Neural cell (in vitro differentiated cells): Measurements from ENCODE around the gene FRMD4B. TPM values are rescaled to one million over a fixed set of nuclear protein-coding genes. Genes with fewer than 3 reads are reported as not detected.

Experiments used
- H2AFZ ChIP-seq: fragments of 200-600, 300-800 bp; sonication (generic), shearing (Covaris generic); 2 replicates; pipeline ENCODE4 v1.6.0; 2014; ENCODE audit warnings: low read depth, mild to moderate bottlenecking, antibody characterized with exemption, low read length, moderate library complexity
- H3F3A ChIP-seq: fragments of 200-600 bp; shearing (Covaris generic); 2 replicates; pipeline ENCODE4 v1.6.1; 2016; ENCODE audit warnings: mild to moderate bottlenecking, moderate library complexity, mixed read lengths, antibody characterized with exemption, low read length; ENCODE audit not compliant: insufficient read depth, poor library complexity, severe bottlenecking
- H3K27ac ChIP-seq: fragments of 200-600, 300-800 bp; sonication (generic), shearing (Covaris generic); 2 replicates; pipeline ENCODE4 v1.5.1; 2014; ENCODE audit warnings: mild to moderate bottlenecking, low read length, moderate library complexity
- H3K27me3 ChIP-seq: fragments of 300-800, 200-600 bp; sonication (generic), shearing (Covaris generic); 2 replicates; pipeline ENCODE4 v1.6.0; 2014; ENCODE audit warnings: mild to moderate bottlenecking, low read depth, low read length, moderate library complexity; ENCODE audit not compliant: insufficient read depth
- H3K36me3 ChIP-seq: fragments of 300-800, 200-600 bp; sonication (generic), shearing (Covaris generic); 2 replicates; pipeline ENCODE4 v1.5.1; 2014; ENCODE audit warnings: mild to moderate bottlenecking, antibody characterized with exemption, low read length, moderate library complexity; ENCODE audit not compliant: insufficient read depth
- H3K4me2 ChIP-seq: fragments of 300-800, 200-600 bp; sonication (generic), shearing (Covaris generic); 2 replicates; pipeline ENCODE4 v1.6.0; 2014; ENCODE audit warnings: mild to moderate bottlenecking, low read length
- H3K4me3 ChIP-seq: fragments of 300-800, 200-600 bp; sonication (generic), shearing (Covaris generic); 2 replicates; pipeline ENCODE4 v1.5.1; 2014; ENCODE audit warnings: mild to moderate bottlenecking, low read length, moderate library complexity
- H3K79me2 ChIP-seq: fragments of 200-600 bp; shearing (Covaris generic); replicated peaks from 2 replicates; pipeline ENCODE4 v1.6.0; 2014; ENCODE audit warnings: mild to moderate bottlenecking, low read length, moderate library complexity; ENCODE audit not compliant: insufficient read depth
- H3K9ac ChIP-seq: fragments of 300-800, 200-600 bp; sonication (generic), shearing (Covaris generic); 2 replicates; pipeline ENCODE4 v1.6.1; 2016; ENCODE audit warnings: mild to moderate bottlenecking, low read length, mixed read lengths
- H3K9me2 ChIP-seq: fragments of 200-600 bp; shearing (Covaris generic); 2 replicates; pipeline ENCODE4 v1.6.1; 2016; ENCODE audit warnings: mild to moderate bottlenecking, low read length, mixed read lengths; ENCODE audit not compliant: insufficient read depth
- H3K9me3 ChIP-seq: fragments of 200-600, 300-800 bp; sonication (generic), shearing (Covaris generic); 2 replicates; pipeline ENCODE4 v1.6.1; 2016; ENCODE audit warnings: mild to moderate bottlenecking, mixed run types, low read length, moderate library complexity, mixed read lengths
- H4K20me1 ChIP-seq: fragments of 200-600 bp; shearing (Covaris generic); 2 replicates; pipeline ENCODE4 v1.6.1; 2016; ENCODE audit warnings: mild to moderate bottlenecking, mixed run types; ENCODE audit not compliant: insufficient read depth
- CTCF ChIP-seq: fragments of 450-650 bp; IDR thresholded peaks from 2 replicates; pipeline ENCODE4 v1.5.1; 2014; ENCODE audit warnings: antibody characterized with exemption, mild to moderate bottlenecking, moderate library complexity; ENCODE audit not compliant: poor library complexity, severe bottlenecking
- EP300 ChIP-seq: fragments of 450-650 bp; conservative IDR thresholded peaks from 2 replicates; pipeline ENCODE4 v1.6.1; 2014; ENCODE audit warnings: antibody characterized with exemption, mild to moderate bottlenecking, moderate library complexity; ENCODE audit not compliant: poor library complexity, severe bottlenecking
- EZH2 ChIP-seq: fragments of 200-600, 300-800 bp; shearing (Covaris generic), sonication (generic); IDR thresholded peaks from 2 replicates; pipeline ENCODE4 v1.6.1; 2014; ENCODE audit warnings: antibody characterized with exemption, low read length, borderline replicate concordance, mild to moderate bottlenecking; ENCODE audit not compliant: insufficient read depth, poor library complexity, severe bottlenecking
- MXI1 ChIP-seq: fragments of 450-650 bp; conservative IDR thresholded peaks from 2 replicates; pipeline ENCODE4 v1.6.1; 2014; ENCODE audit warnings: antibody characterized with exemption, mild to moderate bottlenecking; ENCODE audit not compliant: poor library complexity, severe bottlenecking
- POLR2AphosphoS5 ChIP-seq: IDR thresholded peaks from 2 replicates; pipeline ENCODE4 v1.6.1; 2012
- RAD21 ChIP-seq: fragments of 450-650 bp; conservative IDR thresholded peaks from 2 replicates; pipeline ENCODE4 v1.6.1; 2014; ENCODE audit warnings: antibody characterized with exemption, mild to moderate bottlenecking, moderate library complexity
- SMC3 ChIP-seq: fragments of 450-650 bp; conservative IDR thresholded peaks from 2 replicates; pipeline ENCODE4 v1.6.1; 2014; ENCODE audit warnings: antibody characterized with exemption, mild to moderate bottlenecking, moderate library complexity; ENCODE audit not compliant: poor library complexity
- TAF1 ChIP-seq: IDR thresholded peaks from 2 replicates; pipeline ENCODE4 v1.6.1; 2012; ENCODE audit warnings: low read depth
- polyA plus RNA-seq: library from polyadenylated mRNA; depleted of rRNA; stranded (reverse); fragments of >200 nt; gene quantifications from 2 replicates; pipeline ENCODE4 v1.2.3, GENCODE V29; 2014
- TF ChIP-seq, protein P1 (sequence below): IDR thresholded peaks from 2 replicates; pipeline ENCODE4 v1.6.1; 2012; ENCODE audit warnings: borderline replicate concordance

The FRMD4B gene
- polyA plus RNA-seq, 1 donor from 2014 or later = 6.2 TPM

DNA sequence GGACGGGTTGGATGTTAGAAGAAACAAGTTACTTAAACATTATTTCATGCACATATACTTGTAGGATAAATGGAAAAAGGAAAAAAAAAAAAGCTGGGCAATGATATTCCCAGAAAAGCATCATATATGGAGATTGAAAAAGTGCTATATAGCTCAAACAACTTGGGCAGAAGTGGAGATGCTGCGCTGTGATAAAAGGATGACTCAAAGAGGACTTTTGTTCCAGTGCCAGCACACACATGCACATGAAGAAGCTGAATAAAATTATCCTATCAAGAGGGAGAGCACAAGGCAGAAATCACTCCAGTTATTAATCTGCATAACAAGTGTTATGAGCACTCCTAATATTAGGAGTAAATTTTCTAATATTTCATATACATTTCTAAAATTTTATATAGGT lies 30.9 kb downstream of the FRMD4B start:
- H3K79me2 ChIP-seq = no peaks in the 10 kb centered on the region
- no peaks in the 10 kb centered on the region for H3K27me3 ChIP-seq
- H3K9ac ChIP-seq = no peak overlapping the region
- no peaks in the 10 kb centered on the region for H3K36me3 ChIP-seq
- H3F3A ChIP-seq = no peaks in the 10 kb centered on the region
- no peaks in the 10 kb centered on the region for H3K9me2 ChIP-seq
- no peak overlapping the region for H2AFZ ChIP-seq
- no peaks in the 10 kb centered on the region for H3K9me3 ChIP-seq
- no peak overlapping the region for H3K4me3 ChIP-seq
- H3K4me2 ChIP-seq = no peak overlapping the region
- no peaks in the 10 kb centered on the region for H4K20me1 ChIP-seq
- H3K27ac ChIP-seq = no peak overlapping the region
- TF ChIP-seq CTCF (no peak), TAF1 (no peak), SMC3 (no peak), RAD21 (no peak), EZH2 (no peak), EP300 (no peak), MXI1 (no peak), POLR2AphosphoS5 (no peak)
- TF ChIP-seq, protein P1, sequence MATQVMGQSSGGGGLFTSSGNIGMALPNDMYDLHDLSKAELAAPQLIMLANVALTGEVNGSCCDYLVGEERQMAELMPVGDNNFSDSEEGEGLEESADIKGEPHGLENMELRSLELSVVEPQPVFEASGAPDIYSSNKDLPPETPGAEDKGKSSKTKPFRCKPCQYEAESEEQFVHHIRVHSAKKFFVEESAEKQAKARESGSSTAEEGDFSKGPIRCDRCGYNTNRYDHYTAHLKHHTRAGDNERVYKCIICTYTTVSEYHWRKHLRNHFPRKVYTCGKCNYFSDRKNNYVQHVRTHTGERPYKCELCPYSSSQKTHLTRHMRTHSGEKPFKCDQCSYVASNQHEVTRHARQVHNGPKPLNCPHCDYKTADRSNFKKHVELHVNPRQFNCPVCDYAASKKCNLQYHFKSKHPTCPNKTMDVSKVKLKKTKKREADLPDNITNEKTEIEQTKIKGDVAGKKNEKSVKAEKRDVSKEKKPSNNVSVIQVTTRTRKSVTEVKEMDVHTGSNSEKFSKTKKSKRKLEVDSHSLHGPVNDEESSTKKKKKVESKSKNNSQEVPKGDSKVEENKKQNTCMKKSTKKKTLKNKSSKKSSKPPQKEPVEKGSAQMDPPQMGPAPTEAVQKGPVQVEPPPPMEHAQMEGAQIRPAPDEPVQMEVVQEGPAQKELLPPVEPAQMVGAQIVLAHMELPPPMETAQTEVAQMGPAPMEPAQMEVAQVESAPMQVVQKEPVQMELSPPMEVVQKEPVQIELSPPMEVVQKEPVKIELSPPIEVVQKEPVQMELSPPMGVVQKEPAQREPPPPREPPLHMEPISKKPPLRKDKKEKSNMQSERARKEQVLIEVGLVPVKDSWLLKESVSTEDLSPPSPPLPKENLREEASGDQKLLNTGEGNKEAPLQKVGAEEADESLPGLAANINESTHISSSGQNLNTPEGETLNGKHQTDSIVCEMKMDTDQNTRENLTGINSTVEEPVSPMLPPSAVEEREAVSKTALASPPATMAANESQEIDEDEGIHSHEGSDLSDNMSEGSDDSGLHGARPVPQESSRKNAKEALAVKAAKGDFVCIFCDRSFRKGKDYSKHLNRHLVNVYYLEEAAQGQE = no peak

- H3K9ac ChIP-seq = no peak overlapping the region
- no peak overlapping the region for H2AFZ ChIP-seq
- no peaks in the 10 kb centered on the region for H3K27me3 ChIP-seq
- no peak overlapping the region for H3K4me3 ChIP-seq
- H3K36me3 ChIP-seq = no peaks in the 10 kb centered on the region
- no peaks in the 10 kb centered on the region for H3K9me3 ChIP-seq
- no peaks in the 10 kb centered on the region for H3F3A ChIP-seq
- no peaks in the 10 kb centered on the region for H3K79me2 ChIP-seq
- H4K20me1 ChIP-seq = no peaks in the 10 kb centered on the region
- no peak for TF ChIP-seq SMC3
- TF ChIP-seq RAD21 = no peak
- TF ChIP-seq POLR2AphosphoS5 = no peak
- no peak for TF ChIP-seq MXI1
- no peak for TF ChIP-seq EP300
- TF ChIP-seq TAF1 = no peak
- TF ChIP-seq EZH2 = no peak
- no peak for TF ChIP-seq CTCF
- TF ChIP-seq, protein P1 = no peak
- H3K9me2 ChIP-seq = no peaks in the 10 kb centered on the region
- no peak overlapping the region for H3K27ac ChIP-seq
- H3K4me2 ChIP-seq = no peak overlapping the region
Observed at GRCh38 chr3:69353503-69353902, 32.4 kb downstream of the FRMD4B start.
